Activated T-cell treated with anti-CD3 and anti-CD28 coated beads for 48 hours (primary cell): ENCODE measurements around the gene HUWE1.
"Not testable (repeated sequence)": the region's sequence is repeated elsewhere in the genome, so short reads cannot be mapped to it uniquely, and the experiment has no call there.

ENCODE experiments used
- DNase-seq: peaks from one replicate; pipeline ENCODE4 v3.0.0-alpha.2; 2020; ENCODE audit warnings: low read depth

The HUWE1 gene

GRCh38 chrX:53686151-53686885, at the start of gene HUWE1:
Gene HUWE1, minus strand, starts transcription at chrX:53686719. Its CDS starts 32,612 bp downstream, at chrX:53654107.
- peak; percentile 79 for DNase-seq

- DNase-seq = no peak
Observed at GRCh38 chrX:53732797-53733196, 46.3 kb upstream of the HUWE1 start.

GRCh38 chrX:53729751-53730150, 43.2 kb upstream of the HUWE1 start:
- no peak for DNase-seq

GRCh38 chrX:53728506-53728905, 42.0 kb upstream of the HUWE1 start:
- DNase-seq = no peak

GRCh38 chrX:53724872-53725271, 38.4 kb upstream of the HUWE1 start:
- no peak for DNase-seq

GRCh38 chrX:53723381-53723780, 36.9 kb upstream of the HUWE1 start:
- no peak for DNase-seq

GRCh38 chrX:53721610-53722009, 35.1 kb upstream of the HUWE1 start:
- DNase-seq = not testable (repeated sequence)

- not testable (repeated sequence) for DNase-seq
Observed at GRCh38 chrX:53719666-53720065, 33.1 kb upstream of the HUWE1 start.

GRCh38 chrX:53718073-53718472, 31.6 kb upstream of the HUWE1 start:
- DNase-seq = no peak

GRCh38 chrX:53717205-53717604, 30.7 kb upstream of the HUWE1 start:
- no peak for DNase-seq

GRCh38 chrX:53716328-53717088, 30.0 kb upstream of the HUWE1 start:
- DNase-seq = no peak

GRCh38 chrX:53715346-53715924, 28.9 kb upstream of the HUWE1 start:
- DNase-seq = no peak

GRCh38 chrX:53714580-53715345, 28.2 kb upstream of the HUWE1 start:
- DNase-seq = no peak

GRCh38 chrX:53713987-53714579, 27.6 kb upstream of the HUWE1 start:
- DNase-seq = no peak

- no peak for DNase-seq
Observed at GRCh38 chrX:53711436-53711835, 24.9 kb upstream of the HUWE1 start.

- no peak for DNase-seq
Observed at GRCh38 chrX:53704854-53705253, 18.3 kb upstream of the HUWE1 start.

- DNase-seq = no peak
Observed at GRCh38 chrX:53704294-53704693, 17.8 kb upstream of the HUWE1 start.

- no peak for DNase-seq
Observed at GRCh38 chrX:53695946-53696549, 9.5 kb upstream of the HUWE1 start.

GRCh38 chrX:53694642-53695041, 8.1 kb upstream of the HUWE1 start:
- no peak for DNase-seq

GRCh38 chrX:53688300-53688699, 1.8 kb upstream of the HUWE1 start:
- DNase-seq = no peak

GRCh38 chrX:53685711-53686110, 808 bp downstream of the HUWE1 start:
- no peak for DNase-seq
